Hypothalamus (tissue), 51 donors: ENCODE measurements around the gene ZBTB25.
"Not testable (repeated sequence)": the region's sequence is repeated elsewhere in the genome, so short reads cannot be mapped to it uniquely, and the experiment has no call there.

Experiments
- DNase-seq, 51 donors: peaks; one replicate each; lab custom pipeline; 2025; lab: John Stamatoyannopoulos, UW

Gene ZBTB25

GRCh38 chr14:64517667-64518066 is 14.0 kb upstream of the ZBTB25 start:
- DNase-seq, result not testable (repeated sequence)

DNA sequence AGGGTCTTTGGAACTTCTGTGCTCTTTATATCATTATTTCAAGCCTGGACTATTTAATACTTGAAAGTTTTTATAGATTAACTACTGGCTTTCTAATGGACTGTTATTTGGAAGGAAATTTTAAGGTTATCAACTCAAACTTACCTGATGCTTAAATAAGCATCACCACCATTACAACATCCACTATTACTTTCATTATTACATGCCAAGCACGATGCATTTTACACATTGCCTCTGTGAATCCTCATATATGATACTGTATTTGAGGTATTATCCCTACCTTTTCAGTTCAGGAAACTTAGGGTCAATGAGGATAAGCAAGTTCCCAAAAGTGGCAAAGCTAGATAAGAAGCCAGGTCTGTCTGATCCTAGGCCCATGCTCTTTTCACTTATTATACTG is 13.3 kb upstream of the ZBTB25 start:
- no peak for DNase-seq

- no peak for DNase-seq
Observed at GRCh38 chr14:64515053-64515452, 11.4 kb upstream of the ZBTB25 start.

DNA sequence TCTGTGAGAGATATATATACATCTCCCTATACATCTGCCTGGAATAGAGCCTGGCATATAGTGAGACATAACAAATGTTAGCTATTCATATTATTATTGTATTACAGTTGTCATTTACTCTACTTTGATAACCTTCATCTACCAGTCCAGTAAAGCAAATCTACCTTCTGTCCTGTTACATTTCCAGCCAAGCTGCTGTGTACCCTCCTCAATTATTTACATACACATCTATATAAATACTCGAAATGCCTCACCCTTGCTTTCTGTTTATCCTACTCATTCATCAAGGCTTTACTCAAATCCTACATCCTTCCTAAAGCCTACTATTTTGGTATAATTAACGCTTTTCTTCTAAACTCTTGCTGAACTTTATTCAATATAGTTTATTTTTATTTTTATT is 9.6 kb upstream of the ZBTB25 start:
- no peak for DNase-seq

DNA sequence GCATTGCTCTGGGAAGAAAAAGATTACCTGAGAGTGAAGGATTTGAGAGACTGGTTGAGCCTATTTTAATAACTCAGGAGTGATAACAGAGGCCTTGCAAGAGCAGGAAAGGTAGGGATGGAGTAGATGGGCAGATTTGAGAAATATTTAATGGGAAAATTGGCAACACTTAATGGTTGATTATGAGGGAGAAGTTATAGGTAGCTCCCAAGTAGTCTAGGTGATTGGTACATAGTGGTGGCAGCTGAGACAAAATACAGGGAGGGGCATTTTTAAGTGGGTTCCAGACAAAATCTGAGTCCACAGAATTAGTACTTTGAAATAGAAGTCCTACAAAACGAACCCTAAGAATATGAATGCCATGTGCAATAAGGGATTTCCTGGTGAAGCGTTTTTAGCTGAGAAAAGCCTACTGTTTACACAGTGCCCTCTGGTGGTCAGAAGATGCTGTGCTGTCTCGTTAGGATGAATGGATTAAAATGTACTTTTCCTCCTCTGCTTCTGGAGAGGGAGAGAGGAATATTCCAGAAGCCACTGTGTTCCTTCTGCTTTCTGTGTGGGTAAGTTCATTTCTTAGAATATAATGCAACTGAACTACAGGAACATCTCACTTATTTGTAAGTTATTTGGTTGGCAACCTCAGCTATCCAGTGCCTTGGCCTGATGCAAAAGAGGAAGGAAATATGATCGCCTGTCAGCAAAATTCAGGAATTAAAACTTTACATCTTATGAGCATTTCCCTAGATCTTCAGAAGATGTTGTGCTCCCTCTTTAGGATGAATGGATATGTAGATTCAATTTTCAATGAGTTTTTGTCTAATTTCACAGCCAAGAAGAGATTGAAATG is 7.4 kb upstream of the ZBTB25 start:
- DNase-seq, result peak in 35 of 51 donors; percentile 1 to 75 (median 31)

- DNase-seq, result no peak
Observed at GRCh38 chr14:64509036-64509435, 5.4 kb upstream of the ZBTB25 start.

DNA sequence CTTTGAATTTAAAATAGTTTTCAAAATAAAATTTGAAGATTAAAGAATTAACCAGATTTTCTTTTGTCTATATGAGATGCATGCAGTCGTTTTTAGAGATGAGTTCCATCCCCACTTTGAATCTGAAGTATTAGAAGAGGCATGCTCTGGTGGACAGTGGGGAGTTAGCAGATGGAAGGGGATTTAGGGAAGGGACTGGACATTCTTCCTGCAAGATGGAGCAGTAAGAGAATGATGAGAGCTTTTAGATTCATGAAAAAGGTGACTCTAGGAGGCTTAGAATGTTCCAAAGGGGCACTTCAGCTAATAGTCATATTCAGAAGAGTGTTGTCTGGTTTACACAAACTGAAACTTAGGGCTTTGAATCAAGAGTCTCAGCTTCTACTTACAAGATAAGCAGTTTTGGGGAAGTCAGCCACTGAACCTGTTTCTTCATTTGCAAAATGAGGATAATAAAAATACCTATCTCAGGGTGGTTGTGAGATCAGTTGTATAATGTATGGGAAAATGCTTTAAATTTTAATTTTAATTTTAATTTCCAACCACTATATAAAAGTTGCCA is 4.7 kb upstream of the ZBTB25 start:
- no peak for DNase-seq

GRCh38 chr14:64507376-64508156 is 3.9 kb upstream of the ZBTB25 start:
- DNase-seq, result no peak

- no peak for DNase-seq
Observed at GRCh38 chr14:64506721-64507120, 3.1 kb upstream of the ZBTB25 start.

DNA sequence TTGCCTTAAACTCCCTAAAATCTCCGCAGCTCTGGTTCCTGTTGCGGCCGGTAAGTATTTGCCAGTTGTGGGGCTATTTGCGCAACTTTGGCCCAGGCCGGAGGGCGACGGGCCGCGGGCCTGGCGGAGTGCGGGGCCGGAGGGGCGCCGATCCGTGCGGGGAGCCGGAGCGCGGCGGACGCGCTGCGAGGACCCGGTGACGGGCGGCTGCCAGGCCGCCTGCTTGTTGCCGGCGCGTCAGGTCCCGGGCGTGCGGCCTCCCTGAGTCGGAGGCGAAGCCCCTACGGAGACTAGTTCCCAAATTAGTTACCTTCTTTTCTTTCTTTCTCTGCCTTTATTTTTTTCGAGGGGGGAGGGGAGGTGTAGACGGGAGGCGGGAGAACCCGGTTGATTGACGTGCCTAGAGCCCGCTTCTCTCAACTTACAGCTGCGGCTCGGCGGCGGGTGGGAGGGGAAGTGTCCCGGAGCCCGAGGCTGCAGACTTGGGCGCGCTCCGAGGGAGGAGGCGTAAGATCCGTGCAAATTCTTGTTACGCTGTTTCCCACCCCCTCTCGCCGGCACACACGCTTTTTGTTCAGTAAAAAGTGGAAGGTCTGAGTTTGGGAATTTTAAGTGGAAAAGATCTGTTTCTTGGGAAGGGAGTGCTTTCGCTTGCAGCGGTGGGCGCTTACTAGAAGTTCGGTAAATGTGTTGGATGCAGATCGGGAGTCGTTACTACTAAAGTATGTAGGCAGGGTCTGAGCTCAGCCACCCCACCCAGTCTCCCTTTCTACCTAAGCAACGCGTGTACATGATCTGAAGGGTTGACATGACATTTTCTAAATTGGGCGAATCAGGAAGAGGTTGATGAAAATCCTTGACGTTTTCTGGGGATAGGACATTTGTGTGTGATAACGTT is 1.5 kb upstream of the ZBTB25 start:
- DNase-seq, result peak in 50 of 51 donors; percentile 11 to 90 (median 76)

DNA sequence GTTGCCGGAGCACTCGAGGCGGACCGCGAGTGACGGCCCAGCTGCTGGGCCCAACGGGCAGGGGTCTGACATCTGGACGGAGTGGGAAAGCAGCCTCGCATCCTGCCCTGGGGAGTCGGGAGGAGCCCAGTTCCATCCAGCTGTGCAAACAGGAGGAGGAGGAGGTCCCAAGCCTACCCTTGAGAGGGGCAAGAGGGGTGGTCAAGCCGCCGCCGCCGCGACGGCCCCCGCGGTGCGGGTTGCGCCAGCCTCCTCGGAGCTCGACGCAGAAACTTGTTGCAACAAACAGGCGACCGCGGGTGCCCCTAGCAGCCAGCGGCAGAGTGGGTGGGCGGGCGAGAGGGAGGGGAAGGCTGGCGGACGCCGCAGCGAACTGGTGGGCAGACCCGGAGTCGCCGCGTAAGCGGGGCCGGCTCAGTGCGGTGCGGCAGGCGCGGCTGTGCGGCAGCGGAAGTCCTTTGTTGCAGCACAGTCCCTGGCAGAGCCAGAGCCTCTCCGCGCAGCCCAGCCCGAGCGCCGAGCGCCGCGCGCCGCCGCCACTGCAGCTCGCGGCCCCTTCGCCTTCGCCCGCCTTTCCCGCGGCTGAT is 765 bp upstream of the ZBTB25 start, which contains the start of gene ZBTB1:
TSS of gene ZBTB1 (plus strand) at position 461 of the 587 bp plus-strand sequence. CDS start 16,735 bp downstream, outside the sequence.
- peak in 50 of 51 donors; percentile 20 to 97 (median 74) for DNase-seq

DNA sequence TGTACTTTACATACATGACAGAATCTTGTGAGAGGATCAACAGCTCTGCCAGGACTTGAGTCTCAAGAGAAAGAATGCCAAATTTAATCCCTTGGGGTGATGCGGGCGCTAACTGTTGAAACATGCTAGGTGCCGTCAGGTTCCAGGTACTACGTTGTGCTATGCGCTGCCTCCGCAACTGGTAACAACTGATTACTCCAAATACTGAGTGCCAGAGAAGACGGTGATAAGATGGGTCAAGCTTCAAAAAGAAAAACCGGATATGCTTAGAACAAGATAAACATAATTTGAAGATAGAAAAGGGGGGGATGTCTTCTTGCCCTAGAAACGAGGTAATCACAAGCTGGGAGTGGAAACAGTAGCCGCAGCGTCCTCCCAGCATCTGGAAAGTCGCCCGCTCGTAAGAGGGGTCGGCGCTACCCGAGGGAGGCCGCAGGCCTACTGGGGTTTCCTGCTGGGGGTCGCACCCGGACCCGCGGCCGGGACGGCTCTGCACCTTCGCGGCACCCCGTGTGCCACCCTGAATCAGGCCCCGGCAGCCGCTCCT is 678 bp downstream of the ZBTB25 start:
- DNase-seq, result peak in 15 of 51 donors; percentile 5 to 73 (median 31)

DNA sequence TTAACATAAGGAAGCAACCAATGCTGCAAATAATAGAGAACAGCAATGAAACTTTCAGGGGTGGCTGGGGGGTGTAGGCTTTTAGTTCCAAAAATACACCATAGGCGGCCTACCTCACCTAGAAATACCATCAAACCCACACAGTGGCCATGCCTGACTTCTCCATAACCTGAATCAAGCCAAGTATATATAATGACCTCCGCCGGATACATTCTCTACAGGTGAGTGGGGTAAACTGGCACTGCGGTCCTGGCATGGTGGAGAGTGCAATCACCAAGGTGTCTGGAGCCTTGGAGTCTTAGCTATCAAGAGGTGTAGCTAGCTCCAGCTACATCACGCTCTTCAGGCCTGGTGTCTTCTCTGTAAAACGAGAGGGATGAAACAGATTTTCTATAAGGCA is 1.2 kb downstream of the ZBTB25 start:
- DNase-seq, result no peak

- DNase-seq, result peak in 6 of 51 donors; percentile 1 to 23 (median 16)
Observed at GRCh38 chr14:64501411-64502171, 2.0 kb downstream of the ZBTB25 start.

DNA sequence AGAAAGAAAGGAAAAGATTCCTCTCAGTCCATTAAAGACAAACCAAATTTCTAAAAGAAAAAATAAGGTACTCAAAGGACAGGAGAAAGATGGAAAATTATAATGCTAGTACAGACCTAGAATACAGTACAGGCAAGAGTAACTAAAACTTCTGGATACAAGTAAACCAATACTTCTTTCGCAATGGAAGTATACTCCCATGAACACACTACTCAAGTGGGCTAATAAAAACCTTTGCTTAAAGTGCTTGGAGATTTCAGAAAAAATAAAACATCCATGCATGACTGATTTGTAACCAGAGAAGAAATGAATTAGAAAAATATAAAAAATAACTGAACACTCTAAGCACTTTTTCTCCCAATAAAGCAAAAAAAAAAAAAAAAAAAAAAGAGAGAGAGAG is 3.5 kb downstream of the ZBTB25 start:
- no peak for DNase-seq

- DNase-seq, result no peak
Observed at GRCh38 chr14:64496764-64497163, 6.9 kb downstream of the ZBTB25 start.

- DNase-seq, result no peak
Observed at GRCh38 chr14:64495252-64495651, 8.4 kb downstream of the ZBTB25 start.

DNA sequence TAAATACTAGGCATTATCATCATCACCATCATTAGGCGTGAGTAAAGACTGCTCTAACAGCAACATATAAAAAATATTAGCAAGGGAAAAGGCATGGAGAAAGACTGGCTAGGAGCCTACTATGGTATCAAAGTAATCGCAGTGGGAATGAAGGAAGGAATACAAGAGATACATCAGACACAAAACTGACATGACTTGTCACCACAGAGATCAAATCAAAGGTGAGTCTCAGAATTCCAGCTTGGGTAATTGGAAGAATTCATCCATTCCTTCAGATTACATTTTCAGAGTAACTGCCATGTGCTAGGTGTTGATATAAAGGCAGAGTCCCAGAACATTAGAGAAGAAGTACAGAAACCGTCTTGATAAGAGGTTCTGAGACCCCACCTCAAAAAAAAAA is 10.2 kb downstream of the ZBTB25 start:
- DNase-seq, result no peak

- DNase-seq, result no peak
Observed at GRCh38 chr14:64491637-64492036, 12.0 kb downstream of the ZBTB25 start.
